GM12878 (cell line): ENCODE results near the gene GRIN3A. TPM values are rescaled to one million over a fixed set of nuclear protein-coding genes. Genes with fewer than 3 reads are reported as not detected.

Experiments used
- ATAC-seq: fragments of 200-7000 bp; cut with Tn5 transposase; 3 replicates; pipeline ENCODE4 v1.9.1; 2020; ENCODE audit warnings: mild to moderate bottlenecking, moderate library complexity
- BruUV-seq: library from RNA; stranded (reverse); fragments of 400-500 nt; replicated peaks from 2 replicates; lab custom pipeline; 2021; lab: Mats Ljungman, UMichigan
- CTCF ChIA-PET: fragments of 300-600 bp; sonication (Branson Sonifier 250); formaldehyde crosslinking; extraction: SDS; loops from one replicate; lab custom pipeline; 2021; ENCODE audit warnings: inconsistent platforms; lab: Yijun Ruan, JAX
- POLR2A ChIA-PET: fragments of 350-600 bp; formaldehyde crosslinking; extraction: SDS; loops from one replicate; lab custom pipeline; 2021; ENCODE audit warnings: inconsistent platforms; lab: Charles Lee
- RAD21 ChIA-PET: fragments of 300-600 bp; sonication (Branson Sonifier 250); formaldehyde crosslinking; loops from one replicate; lab custom pipeline; 2023; ENCODE audit warnings: antibody characterized with exemption; ENCODE audit not compliant: unreplicated experiment; lab: Charles Lee
- SMC1A ChIA-PET: fragments of 300-600 bp; sonication (Branson Sonifier 250); formaldehyde crosslinking; loops from one replicate; lab custom pipeline; 2023; ENCODE audit not compliant: unreplicated experiment, uncharacterized antibody; lab: Charles Lee
- DNase-seq: peaks from one replicate; pipeline ENCODE4 v3.0.0-alpha.2; 2011; ENCODE audit warnings: low read depth, low spot score
- FAIRE-seq: peaks from 3 replicates; lab custom pipeline; 2011; peaks lifted over from hg19 to GRCh38; lab: Jason Lieb, UNC
- H2AFZ ChIP-seq: 2 replicates; pipeline ENCODE4 v1.6.0; 2011; ENCODE audit warnings: low read depth, low read length, control low read depth; ENCODE audit not compliant: control insufficient read depth
- H3K27ac ChIP-seq: 2 replicates; pipeline ENCODE4 v1.5.1; 2011; ENCODE audit warnings: control low read depth; ENCODE audit not compliant: control insufficient read depth, insufficient read depth
- H3K27me3 ChIP-seq, 2 experiments: replicated peaks in 1 of 2; 2 replicates each; pipeline versions ENCODE4 v1.6.0 to v1.6.1; 2011; ENCODE audit warnings: low read length in 1 of 2; ENCODE audit not compliant: control insufficient read depth in 2 of 2, insufficient read depth in 2 of 2
- H3K36me3 ChIP-seq, 2 experiments: 2 replicates each; pipeline ENCODE4 v1.5.1; 2011; ENCODE audit warnings: low read length in 1 of 2; ENCODE audit not compliant: control insufficient read depth in 2 of 2, insufficient read depth in 2 of 2
- H3K4me1 ChIP-seq: 2 replicates; pipeline ENCODE4 v1.6.1; 2011; ENCODE audit warnings: mild to moderate bottlenecking, low read length, moderate library complexity, mixed read lengths; ENCODE audit not compliant: control insufficient read depth, insufficient read depth
- H3K4me2 ChIP-seq: 2 replicates; pipeline ENCODE4 v1.6.0; 2011; ENCODE audit warnings: control low read depth; ENCODE audit not compliant: control insufficient read depth, insufficient read depth
- H3K4me3 ChIP-seq: fragments of 200-600 bp; sonication (generic); 2 replicates; pipeline ENCODE4 v1.5.1; 2016
- H3K79me2 ChIP-seq: 2 replicates; pipeline ENCODE4 v1.6.0; 2011; ENCODE audit warnings: low read length; ENCODE audit not compliant: control insufficient read depth, insufficient read depth
- H3K9ac ChIP-seq: 2 replicates; pipeline ENCODE4 v1.8.0; 2011; ENCODE audit warnings: low read length, control low read depth, mixed read lengths; ENCODE audit not compliant: control insufficient read depth, insufficient read depth
- H3K9me3 ChIP-seq: replicated peaks from 3 replicates; pipeline ENCODE4 v1.5.1; 2011; ENCODE audit warnings: mild to moderate bottlenecking, low read length; ENCODE audit not compliant: control insufficient read depth, insufficient read depth
- H4K20me1 ChIP-seq: 2 replicates; pipeline ENCODE4 v1.6.0; 2011; ENCODE audit not compliant: control insufficient read depth, insufficient read depth
- DPF2 ChIP-seq: fragments of 450-650 bp; IDR thresholded peaks from 2 replicates; pipeline ENCODE4 v1.6.1; 2017; ENCODE audit warnings: mild to moderate bottlenecking
- MTA2 ChIP-seq: fragments of 450-650 bp; IDR thresholded peaks from 2 replicates; pipeline ENCODE4 v1.6.1; 2016; ENCODE audit warnings: low read depth, mild to moderate bottlenecking, moderate library complexity
- PML ChIP-seq: IDR thresholded peaks from 2 replicates; pipeline ENCODE4 v1.6.1; 2012; ENCODE audit warnings: low read length, inconsistent platforms
- TCF3 ChIP-seq: IDR thresholded peaks from 2 replicates; pipeline ENCODE4 v1.6.1; 2012; ENCODE audit warnings: low read depth, mild to moderate bottlenecking, low read length, borderline replicate concordance; ENCODE audit not compliant: insufficient read depth
- WGBS: methylation state at CpG from one replicate; pipeline ENCODE4 v1.1.6; 2016; ENCODE audit warnings: low lambda C conversion rate; ENCODE audit not compliant: insufficient replicate concordance, insufficient coverage; ENCODE audit errors: missing lambda C conversion rate; 5-methylcytosine and 5-hydroxymethylcytosine counted together
- in situ Hi-C: fragments of 300-500 bp; cut with MboI; formaldehyde crosslinking; loops from 9 replicates; pipeline ENCODE4 v1.14.3; 2018; ENCODE audit warnings: mixed read lengths
- intact Hi-C: fragments of 100-400 bp; cut with micrococcal nuclease; formaldehyde crosslinking; loops from one replicate; pipeline ENCODE4 v1.14.2; 2022; ENCODE audit not compliant: unreplicated experiment
- polyA plus RNA-seq, 11 experiments: library from polyadenylated mRNA; depleted of rRNA in 4 of 11; unstranded in 6 of 11; stranded (reverse) in 5 of 11; fragments of >200 nt; fragmentation: Nextera tagmentation in 4 of 11; fragmentation: Illumina TruSeq in 1 of 11; extraction: Ambion mirVana in 4 of 11; extraction: Trizol in 1 of 11; gene quantifications; 1 replicate in 1 of 11; 2 replicates in 10 of 11; pipeline versions ENCODE4 v1.2.1 to v1.2.3, GENCODE V29; 2011 to 2016; ENCODE audit warnings: inconsistent platforms in 2 of 11, missing spikeins in 2 of 11, low read depth in 1 of 11
- total RNA-seq, 4 experiments: library from RNA; depleted of rRNA in 3 of 4; stranded (reverse); fragments of >200 nt in 3 of 4; fragmentation: Illumina TruSeq in 1 of 4; extraction: Trizol in 1 of 4; gene quantifications; 2 replicates each; pipeline versions ENCODE4 v1.2.1 to v1.2.3, GENCODE V29; 2013 to 2021
- TF ChIP-seq, protein P1 (sequence below): IDR thresholded peaks from 2 replicates; pipeline ENCODE4 v1.6.1; 2012; ENCODE audit warnings: improper control_type of control experiment, low read depth, low read length; ENCODE audit not compliant: insufficient replicate concordance
- TF ChIP-seq, protein P2 (sequence below): IDR thresholded peaks from 2 replicates; pipeline ENCODE4 v1.6.1; 2012; ENCODE audit warnings: low read depth, low read length, improper control_type of control experiment
- TF ChIP-seq, protein P3 (sequence below): IDR thresholded peaks from 2 replicates; pipeline ENCODE4 v1.6.1; 2012; ENCODE audit warnings: low read depth, low read length, improper control_type of control experiment
- TF ChIP-seq, protein P4 (sequence below): fragments of 450-650 bp; IDR thresholded peaks from 2 replicates; pipeline ENCODE4 v1.6.1; 2017; ENCODE audit warnings: mild to moderate bottlenecking, moderate library complexity

Gene GRIN3A
- total and polyA plus RNA-seq, 10 of the 15 experiments (the other 5 are each of a cell fraction or from before 2014, with no cell fraction given) = 0.03 to 0.05 (median 0.04) TPM; not detected in 7

DNA sequence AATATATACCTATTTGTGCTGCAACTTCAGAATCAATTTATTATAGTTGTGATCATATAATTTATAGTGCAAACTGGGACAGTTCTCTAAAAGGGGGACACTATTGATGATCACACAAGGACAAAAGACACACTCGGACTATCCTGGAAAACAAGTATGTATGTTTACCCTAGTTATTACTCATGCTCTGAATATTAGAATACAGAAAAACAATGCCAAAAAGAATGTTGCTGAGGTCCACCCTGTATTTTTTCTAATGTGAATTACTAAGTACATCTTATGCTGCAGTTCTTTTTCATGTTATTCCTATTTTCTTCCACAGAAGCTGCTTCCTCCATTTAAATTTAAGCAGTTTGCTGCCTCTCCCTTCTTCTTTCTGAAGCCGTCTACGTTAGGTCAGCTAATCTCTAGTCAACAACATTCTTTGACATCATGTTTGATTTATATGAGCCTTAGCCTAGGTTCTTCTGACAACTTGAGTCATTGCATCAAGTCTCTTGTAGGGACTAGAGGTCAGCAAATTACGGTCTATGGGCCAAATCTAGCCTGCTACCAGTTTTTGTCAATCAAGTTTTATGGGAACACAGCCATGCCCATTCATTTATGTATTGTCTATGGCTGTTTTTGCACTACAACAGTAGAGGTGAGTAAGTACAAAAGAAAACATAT, 103.6 kb downstream of the GRIN3A start (continued):
- TF ChIP-seq, protein P1, sequence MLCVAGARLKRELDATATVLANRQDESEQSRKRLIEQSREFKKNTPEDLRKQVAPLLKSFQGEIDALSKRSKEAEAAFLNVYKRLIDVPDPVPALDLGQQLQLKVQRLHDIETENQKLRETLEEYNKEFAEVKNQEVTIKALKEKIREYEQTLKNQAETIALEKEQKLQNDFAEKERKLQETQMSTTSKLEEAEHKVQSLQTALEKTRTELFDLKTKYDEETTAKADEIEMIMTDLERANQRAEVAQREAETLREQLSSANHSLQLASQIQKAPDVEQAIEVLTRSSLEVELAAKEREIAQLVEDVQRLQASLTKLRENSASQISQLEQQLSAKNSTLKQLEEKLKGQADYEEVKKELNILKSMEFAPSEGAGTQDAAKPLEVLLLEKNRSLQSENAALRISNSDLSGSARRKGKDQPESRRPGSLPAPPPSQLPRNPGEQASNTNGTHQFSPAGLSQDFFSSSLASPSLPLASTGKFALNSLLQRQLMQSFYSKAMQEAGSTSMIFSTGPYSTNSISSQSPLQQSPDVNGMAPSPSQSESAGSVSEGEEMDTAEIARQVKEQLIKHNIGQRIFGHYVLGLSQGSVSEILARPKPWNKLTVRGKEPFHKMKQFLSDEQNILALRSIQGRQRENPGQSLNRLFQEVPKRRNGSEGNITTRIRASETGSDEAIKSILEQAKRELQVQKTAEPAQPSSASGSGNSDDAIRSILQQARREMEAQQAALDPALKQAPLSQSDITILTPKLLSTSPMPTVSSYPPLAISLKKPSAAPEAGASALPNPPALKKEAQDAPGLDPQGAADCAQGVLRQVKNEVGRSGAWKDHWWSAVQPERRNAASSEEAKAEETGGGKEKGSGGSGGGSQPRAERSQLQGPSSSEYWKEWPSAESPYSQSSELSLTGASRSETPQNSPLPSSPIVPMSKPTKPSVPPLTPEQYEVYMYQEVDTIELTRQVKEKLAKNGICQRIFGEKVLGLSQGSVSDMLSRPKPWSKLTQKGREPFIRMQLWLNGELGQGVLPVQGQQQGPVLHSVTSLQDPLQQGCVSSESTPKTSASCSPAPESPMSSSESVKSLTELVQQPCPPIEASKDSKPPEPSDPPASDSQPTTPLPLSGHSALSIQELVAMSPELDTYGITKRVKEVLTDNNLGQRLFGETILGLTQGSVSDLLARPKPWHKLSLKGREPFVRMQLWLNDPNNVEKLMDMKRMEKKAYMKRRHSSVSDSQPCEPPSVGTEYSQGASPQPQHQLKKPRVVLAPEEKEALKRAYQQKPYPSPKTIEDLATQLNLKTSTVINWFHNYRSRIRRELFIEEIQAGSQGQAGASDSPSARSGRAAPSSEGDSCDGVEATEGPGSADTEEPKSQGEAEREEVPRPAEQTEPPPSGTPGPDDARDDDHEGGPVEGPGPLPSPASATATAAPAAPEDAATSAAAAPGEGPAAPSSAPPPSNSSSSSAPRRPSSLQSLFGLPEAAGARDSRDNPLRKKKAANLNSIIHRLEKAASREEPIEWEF = no peak
- TF ChIP-seq, protein P2, sequence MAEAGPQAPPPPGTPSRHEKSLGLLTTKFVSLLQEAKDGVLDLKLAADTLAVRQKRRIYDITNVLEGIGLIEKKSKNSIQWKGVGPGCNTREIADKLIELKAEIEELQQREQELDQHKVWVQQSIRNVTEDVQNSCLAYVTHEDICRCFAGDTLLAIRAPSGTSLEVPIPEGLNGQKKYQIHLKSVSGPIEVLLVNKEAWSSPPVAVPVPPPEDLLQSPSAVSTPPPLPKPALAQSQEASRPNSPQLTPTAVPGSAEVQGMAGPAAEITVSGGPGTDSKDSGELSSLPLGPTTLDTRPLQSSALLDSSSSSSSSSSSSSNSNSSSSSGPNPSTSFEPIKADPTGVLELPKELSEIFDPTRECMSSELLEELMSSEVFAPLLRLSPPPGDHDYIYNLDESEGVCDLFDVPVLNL = no peak
- no peak for TF ChIP-seq MTA2

DNA sequence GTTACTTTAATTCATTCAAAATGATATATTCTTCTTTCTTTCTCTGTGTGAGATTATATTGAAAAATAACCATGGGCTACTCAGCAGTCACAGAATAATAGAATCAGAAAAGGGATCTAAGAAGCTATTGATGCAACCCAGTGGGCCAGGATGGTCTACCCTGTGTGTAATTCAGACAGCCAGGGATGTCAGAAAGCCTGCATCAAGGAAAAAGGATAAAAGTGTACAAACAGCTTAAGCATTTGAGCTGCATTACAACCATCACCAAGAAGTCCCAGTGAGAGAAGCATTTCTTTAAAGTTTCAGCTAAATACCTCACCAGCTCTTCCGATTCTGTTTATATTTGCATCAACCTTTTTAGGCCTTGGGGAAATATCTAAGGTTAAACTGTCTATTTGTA, 105.8 kb downstream of the GRIN3A start:
- no TSS peak for BruUV-seq
- ChIA-PET CTCF (no interaction called here), RAD21 (no interaction called here)
- TF ChIP-seq TCF3 (no peak), PML (no peak), DPF2 (no peak)
- TF ChIP-seq, protein P3, sequence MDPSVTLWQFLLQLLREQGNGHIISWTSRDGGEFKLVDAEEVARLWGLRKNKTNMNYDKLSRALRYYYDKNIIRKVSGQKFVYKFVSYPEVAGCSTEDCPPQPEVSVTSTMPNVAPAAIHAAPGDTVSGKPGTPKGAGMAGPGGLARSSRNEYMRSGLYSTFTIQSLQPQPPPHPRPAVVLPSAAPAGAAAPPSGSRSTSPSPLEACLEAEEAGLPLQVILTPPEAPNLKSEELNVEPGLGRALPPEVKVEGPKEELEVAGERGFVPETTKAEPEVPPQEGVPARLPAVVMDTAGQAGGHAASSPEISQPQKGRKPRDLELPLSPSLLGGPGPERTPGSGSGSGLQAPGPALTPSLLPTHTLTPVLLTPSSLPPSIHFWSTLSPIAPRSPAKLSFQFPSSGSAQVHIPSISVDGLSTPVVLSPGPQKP = no peak
- TF ChIP-seq, protein P4, sequence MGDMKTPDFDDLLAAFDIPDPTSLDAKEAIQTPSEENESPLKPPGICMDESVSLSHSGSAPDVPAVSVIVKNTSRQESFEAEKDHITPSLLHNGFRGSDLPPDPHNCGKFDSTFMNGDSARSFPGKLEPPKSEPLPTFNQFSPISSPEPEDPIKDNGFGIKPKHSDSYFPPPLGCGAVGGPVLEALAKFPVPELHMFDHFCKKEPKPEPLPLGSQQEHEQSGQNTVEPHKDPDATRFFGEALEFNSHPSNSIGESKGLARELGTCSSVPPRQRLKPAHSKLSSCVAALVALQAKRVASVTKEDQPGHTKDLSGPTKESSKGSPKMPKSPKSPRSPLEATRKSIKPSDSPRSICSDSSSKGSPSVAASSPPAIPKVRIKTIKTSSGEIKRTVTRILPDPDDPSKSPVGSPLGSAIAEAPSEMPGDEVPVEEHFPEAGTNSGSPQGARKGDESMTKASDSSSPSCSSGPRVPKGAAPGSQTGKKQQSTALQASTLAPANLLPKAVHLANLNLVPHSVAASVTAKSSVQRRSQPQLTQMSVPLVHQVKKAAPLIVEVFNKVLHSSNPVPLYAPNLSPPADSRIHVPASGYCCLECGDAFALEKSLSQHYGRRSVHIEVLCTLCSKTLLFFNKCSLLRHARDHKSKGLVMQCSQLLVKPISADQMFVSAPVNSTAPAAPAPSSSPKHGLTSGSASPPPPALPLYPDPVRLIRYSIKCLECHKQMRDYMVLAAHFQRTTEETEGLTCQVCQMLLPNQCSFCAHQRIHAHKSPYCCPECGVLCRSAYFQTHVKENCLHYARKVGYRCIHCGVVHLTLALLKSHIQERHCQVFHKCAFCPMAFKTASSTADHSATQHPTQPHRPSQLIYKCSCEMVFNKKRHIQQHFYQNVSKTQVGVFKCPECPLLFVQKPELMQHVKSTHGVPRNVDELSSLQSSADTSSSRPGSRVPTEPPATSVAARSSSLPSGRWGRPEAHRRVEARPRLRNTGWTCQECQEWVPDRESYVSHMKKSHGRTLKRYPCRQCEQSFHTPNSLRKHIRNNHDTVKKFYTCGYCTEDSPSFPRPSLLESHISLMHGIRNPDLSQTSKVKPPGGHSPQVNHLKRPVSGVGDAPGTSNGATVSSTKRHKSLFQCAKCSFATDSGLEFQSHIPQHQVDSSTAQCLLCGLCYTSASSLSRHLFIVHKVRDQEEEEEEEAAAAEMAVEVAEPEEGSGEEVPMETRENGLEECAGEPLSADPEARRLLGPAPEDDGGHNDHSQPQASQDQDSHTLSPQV = no peak

More for the DNA sequence above, 105.8 kb downstream of the GRIN3A start:
- intact Hi-C loops (no loop called here), in situ Hi-C loops (no loop called here)
- ATAC-seq = no peak
- no peak for FAIRE-seq
- no peaks in the 10 kb centered on the region for H4K20me1 ChIP-seq
- H3K27ac ChIP-seq = no peak overlapping the region
- DNase-seq = no peak
- H3K4me1 ChIP-seq = no peaks in the 10 kb centered on the region
- H2AFZ ChIP-seq = no peak overlapping the region
- POLR2A ChIA-PET = no interaction called here
- WGBS = 22% methylated on average over 1 of the region's 1 CpG
- H3K79me2 ChIP-seq = no peaks in the 10 kb centered on the region
- no peaks in the 10 kb centered on the region for H3K9me3 ChIP-seq
- no peaks in the 10 kb centered on the region for H3K36me3 ChIP-seq
- SMC1A ChIA-PET = interaction anchor here (0.5 kb wide), 1 partner anchor 932 kb away, joined by 3 read pairs; no protein-coding TSS in a partner anchor
- H3K27me3 ChIP-seq = no peaks in the 10 kb centered on the region
- H3K4me2 ChIP-seq = no peak overlapping the region
- H3K4me3 ChIP-seq = no peak overlapping the region
- H3K9ac ChIP-seq = no peak overlapping the region
